H54 (cell line): ENCODE data around the gene FBXO7.
"Not testable (repeated sequence)": the region's sequence is repeated elsewhere in the genome, so short reads cannot be mapped to it uniquely, and the experiment has no call there.

ENCODE experiments used
- DNase-seq: peaks from one replicate; pipeline ENCODE4 v3.0.0; 2011; ENCODE audit warnings: low spot score, mixed read lengths; ENCODE audit not compliant: insufficient read length
- FAIRE-seq: peaks from 3 replicates; lab custom pipeline; 2011; peaks lifted over from hg19 to GRCh38; lab: Jason Lieb, UNC
- POLR2A ChIP-seq: IDR thresholded peaks from 2 replicates; pipeline ENCODE4 v1.6.1; 2011; ENCODE audit warnings: low read depth, mild to moderate bottlenecking, low read length

FBXO7 gene

DNA sequence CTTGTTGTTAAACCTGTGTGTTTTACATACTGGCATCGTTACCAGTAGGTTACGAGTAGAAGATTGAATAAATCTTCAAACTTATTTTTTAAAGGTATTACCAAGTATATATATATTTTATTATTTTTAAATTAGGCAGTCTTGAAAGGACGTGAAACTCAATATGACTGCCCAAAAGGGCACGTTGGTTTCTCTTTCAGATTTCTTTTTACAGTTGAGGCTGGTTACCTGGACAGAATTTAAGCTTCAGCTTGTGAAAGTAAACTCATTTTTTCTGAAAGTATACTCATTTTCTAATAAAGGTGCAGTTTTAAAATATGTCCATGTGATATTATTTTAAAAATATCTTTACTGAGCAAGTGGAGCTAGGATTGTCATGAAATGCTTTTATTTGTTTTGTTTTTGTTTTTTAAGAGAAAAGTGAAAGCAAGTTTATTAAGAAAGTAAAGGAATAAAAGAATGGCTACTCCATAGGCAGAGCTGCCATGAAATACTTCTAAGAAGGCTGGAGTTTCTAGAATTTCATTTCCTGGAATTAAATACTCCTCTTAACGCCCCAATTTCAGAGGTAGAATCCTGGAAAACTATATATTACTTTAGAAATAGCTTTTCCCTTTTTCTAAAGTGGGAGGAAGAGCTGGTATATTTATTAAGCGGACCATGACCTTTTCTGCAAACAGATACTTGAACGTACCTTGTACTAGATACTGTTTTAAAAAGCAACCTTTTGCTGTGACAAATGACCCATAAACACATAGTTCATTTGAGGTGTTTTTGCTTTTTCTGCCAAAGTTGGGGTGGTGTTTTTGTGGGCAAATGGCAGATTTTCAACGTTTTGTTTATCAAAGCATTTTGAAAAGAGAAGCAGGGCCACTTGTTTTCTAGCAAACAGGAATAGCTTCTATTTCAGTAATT lies 1.9 kb downstream of the FBXO7 start:
- DNase-seq, result no peak
- no peak for TF ChIP-seq POLR2A
- no peak for FAIRE-seq

DNA sequence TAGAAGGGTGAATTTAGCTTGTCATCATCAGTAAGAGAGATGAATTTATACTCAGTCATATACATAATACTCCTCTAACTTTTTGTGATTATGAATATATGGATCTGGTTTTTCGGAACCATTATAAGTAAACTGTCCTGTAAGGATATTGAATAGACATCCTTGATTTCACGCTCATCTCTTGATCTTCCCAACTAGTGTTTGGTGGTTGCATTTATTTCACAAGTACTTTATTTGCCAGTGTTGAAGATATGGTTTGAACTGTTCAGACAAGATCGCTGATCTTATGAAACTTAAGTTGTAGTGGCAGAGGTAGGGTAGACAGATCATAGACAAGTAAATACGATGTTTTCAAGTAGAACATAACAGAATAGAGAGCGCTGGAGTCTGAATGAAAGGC lies 3.0 kb downstream of the FBXO7 start:
- TF ChIP-seq POLR2A, result no peak
- FAIRE-seq (no peak), DNase-seq (no peak)

DNA sequence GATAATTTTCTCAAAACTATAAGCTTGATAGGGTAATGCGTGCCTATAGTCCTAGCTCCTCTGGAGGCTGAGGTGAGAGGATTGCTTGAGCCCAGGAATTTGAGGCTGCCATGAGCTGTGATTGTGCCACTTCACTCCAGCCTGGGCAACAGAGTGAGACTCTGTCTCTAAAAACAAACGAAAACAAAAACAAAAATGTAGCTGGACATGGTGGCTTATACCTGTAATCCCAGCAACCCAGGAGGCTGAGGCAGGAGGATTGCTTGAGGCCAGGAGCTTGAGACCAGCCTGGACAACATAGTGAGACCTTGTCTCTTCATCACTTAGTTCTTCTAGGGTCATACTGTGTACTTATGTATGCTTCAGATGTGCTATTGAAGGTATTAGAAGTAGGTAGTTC lies 3.9 kb downstream of the FBXO7 start:
- DNase-seq, FAIRE-seq: not testable (repeated sequence)

DNA sequence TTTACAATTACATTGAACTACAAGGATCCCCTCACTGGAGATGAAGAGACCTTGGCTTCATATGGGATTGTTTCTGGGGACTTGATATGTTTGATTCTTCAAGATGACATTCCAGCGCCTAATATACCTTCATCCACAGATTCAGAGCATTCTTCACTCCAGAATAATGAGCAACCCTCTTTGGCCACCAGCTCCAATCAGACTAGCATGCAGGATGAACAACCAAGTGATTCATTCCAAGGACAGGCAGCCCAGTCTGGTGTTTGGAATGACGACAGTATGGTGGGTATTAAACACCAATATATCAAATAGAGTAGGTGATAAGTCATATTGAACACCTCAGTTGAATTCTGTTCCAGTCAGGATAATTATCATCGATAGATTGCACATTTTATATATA lies 4.4 kb downstream of the FBXO7 start:
- FAIRE-seq, result no peak
- DNase-seq, result no peak
- TF ChIP-seq POLR2A, result no peak

DNA sequence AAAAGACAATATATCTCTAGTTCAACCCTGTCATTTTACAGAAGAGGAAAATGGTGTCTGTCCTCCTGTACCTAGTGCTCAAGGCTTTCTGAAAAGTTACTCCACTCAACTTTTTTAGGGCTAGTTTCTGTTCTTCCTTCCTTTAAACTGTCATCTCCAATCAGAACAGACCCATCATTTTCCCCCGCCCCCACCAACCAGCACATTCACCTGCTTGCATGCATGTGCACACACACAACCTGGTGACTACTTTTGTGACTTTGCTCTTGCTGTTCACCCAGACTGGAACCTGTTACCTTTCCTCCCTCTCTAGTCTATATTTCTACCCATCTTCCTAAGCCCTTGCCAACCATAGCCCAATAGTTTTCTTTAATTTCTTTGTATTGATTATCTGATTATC lies 5.6 kb downstream of the FBXO7 start:
- FAIRE-seq (no peak), DNase-seq (no peak)
- no peak for TF ChIP-seq POLR2A

DNA sequence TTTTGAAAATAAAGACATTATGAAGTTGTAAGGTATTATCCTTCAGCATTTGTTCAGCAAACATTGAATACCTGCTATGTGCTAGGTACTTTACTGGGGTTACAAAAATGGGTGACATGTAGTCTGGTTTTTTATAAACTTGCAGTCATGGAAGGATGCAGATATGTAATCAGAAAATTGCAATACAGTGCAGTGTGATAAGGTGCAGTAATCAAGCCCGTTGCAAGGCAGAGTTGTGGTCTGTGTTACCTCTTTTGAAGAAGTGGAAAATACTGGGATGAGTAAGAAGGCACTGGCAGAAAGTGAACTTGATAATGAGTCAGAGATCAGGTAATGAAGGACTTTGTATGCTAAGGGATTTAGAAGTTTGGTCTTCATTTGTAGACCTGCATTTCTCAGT lies 8.1 kb downstream of the FBXO7 start:
- no peak for TF ChIP-seq POLR2A
- FAIRE-seq (no peak), DNase-seq (no peak)

DNA sequence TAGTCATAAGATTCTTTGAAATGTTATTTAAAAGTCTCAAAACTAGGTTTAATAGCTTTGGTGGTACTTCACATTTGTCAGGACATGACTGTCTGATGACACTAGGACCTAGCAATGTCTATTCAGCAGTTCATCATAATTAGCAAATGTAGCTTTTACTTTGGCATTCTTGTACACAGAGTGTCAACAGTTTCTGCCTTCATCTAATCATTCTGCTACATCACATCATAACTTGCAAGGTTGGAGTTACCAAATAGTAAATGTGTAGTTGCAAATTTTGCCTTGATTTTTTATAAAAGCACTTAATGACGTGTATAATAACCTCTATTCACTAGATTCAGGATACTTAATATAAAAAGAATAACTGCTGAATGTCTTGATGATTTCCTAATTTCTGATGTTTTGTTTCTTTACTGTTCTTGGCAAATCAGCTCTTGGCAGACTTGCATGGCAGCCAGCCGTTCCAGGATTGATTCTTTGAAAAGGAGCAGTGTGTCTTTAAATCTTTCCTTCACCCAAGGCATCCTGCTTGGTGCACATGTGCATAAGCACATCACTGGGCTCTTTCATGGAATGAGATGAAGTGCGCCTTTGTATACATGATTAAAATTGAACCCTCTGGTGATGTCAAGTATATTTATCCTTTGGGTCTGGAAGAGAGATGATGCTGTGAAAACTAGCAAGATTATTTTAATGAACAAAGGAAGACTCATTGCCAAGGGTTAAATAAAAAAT lies 12.2 kb downstream of the FBXO7 start:
- no peak for TF ChIP-seq POLR2A
- DNase-seq, result no peak
- FAIRE-seq, result no peak

DNA sequence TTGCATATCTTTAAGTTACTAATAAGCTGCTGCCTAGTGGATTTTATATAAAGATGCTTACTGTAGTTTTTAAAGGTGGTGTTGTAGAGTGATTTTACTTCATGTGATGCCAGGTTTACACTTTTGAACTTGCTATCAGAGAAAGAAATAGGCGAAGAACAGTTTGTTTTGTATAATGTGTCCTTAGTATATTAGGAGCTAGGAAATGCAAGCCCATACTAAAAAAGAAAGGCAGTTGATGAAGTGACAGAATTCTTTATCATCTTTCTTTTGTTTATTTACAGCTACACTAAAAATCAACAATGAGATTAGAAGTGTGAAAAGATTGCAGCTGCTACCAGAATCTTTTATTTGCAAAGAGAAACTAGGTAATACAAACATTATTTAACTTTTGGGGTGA lies 12.8 kb downstream of the FBXO7 start:
- FAIRE-seq, result no peak
- no peak for TF ChIP-seq POLR2A
- no peak for DNase-seq

DNA sequence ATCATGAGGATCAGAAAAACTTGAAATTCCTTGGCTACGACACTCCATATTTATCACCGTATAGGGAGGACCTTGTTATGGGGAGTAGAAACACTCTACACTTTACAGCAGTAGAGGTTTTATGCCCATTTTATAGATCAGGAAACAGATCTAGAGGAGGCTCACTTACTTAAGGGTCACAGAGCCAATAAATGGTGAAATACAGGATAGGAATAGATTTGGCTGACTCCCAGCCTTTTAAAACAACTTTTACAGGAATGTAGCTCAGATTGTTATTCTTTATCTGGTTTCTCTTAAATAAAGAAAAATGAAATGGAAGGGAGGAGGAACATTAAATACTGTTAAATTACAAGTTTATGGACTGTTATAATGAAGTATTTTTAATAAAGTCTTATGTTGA lies 14.8 kb downstream of the FBXO7 start:
- DNase-seq (no peak), FAIRE-seq (no peak)
- TF ChIP-seq POLR2A, result no peak

DNA sequence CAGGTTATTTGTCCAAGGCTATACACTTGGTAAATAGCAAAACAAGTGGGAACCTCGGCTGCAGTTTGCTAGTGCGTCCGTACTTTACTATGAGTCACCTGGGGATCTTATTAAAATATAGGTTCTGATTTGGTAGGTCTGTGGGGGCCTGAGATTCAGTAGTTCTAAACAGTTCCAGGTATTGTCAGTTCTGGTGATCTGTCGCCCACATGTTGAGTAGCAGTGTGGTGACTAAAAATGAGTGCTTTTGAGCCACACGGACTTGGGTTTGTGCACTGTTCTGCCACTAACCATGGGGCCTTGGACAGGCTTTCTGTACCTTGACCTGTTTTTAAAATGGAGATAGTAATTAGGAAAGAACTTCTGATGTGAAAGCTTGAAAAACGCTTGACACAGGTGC lies 15.7 kb downstream of the FBXO7 start:
- FAIRE-seq (no peak), DNase-seq (no peak)
- no peak for TF ChIP-seq POLR2A

DNA sequence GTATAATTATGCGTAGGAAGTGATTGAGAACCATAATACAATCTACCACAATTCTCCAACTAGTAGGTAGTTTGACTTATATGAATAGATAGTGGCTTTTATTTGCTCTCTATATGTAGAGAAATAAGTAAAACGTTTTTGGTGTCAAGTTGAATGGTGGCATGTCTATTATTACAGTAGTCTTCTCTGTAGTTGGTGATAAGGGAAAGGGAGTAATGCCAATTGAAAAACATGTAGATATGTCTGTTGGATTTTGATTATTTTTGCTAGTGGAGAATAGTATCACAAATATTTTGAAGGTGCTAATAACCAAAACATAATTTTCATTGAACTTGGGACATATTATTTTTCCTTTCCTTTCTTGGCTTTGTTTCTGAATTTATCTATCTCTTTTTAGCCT lies 17.5 kb downstream of the FBXO7 start:
- DNase-seq (no peak), FAIRE-seq (no peak)
- TF ChIP-seq POLR2A, result no peak

DNA sequence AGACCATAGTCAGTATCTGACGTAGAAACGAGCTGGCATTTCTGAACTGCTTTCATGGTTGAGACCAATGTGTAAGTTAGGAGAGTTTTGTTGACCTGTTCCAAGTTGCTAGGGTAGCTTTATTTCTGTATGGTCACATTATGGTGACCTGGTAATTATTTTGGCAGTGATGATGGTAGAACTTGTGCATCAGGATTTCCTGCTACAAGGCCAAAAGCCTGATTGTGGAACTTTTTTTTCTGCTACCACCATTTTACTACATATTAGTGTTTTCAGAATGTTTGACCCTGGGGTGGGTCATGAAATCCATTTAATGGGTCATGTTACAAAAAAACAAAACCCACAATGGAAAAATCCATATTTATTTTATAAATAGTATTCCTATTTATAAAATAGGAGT lies 18.9 kb downstream of the FBXO7 start:
- FAIRE-seq (no peak), DNase-seq (no peak)
- no peak for TF ChIP-seq POLR2A

DNA sequence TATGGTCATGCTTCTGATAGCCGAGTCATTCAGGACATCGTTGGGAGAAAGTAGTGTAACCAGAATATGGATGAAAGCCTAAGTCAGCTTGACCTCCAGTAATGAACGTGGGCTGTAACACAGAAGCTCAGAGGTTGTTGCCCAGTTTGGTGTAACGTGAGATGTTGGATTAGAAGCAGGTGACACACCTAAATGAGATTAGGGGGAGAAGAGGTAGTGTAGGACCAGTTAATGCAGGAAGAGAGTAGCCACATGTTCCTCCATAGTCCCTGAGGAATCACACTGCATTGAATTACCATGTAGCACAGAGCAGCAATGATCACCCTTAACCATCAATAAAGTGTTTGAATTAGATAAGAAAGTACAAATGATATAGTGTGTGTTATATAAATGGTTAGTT lies 20.4 kb downstream of the FBXO7 start:
- FAIRE-seq (no peak), DNase-seq (no peak)
- no peak for TF ChIP-seq POLR2A

DNA sequence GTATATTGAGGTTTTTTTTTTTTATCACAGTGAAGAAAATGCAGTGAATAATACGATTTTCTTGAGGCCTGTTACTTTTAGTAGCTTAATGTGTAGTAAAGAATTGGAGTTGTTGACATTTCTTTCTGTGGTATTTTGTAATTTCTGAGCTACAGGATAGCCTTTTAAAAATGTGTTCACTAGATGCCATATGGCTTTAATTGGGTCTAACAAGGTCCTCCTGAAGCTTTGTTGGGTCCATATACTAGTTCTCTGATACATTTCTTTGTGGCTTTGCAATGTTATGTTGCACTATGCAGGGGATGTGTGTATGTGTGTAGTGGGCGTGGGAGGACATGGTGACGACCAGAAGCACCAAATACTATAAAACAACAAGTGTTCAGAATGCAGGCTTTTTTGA lies 25.1 kb downstream of the FBXO7 start:
- no peak for TF ChIP-seq POLR2A
- DNase-seq (no peak), FAIRE-seq (no peak)
